SH-SY5Y (cell line): ENCODE measurements around the gene CRACDL.

Experiments used
- GATA2 ChIP-seq: IDR thresholded peaks from 2 replicates; pipeline ENCODE4 v1.6.1; 2011; ENCODE audit warnings: mild to moderate bottlenecking, low read depth, low read length
- GATA3 ChIP-seq: IDR thresholded peaks from 2 replicates; pipeline ENCODE4 v1.6.1; 2011; ENCODE audit warnings: low read depth, mild to moderate bottlenecking, low read length, moderate library complexity

DNA sequence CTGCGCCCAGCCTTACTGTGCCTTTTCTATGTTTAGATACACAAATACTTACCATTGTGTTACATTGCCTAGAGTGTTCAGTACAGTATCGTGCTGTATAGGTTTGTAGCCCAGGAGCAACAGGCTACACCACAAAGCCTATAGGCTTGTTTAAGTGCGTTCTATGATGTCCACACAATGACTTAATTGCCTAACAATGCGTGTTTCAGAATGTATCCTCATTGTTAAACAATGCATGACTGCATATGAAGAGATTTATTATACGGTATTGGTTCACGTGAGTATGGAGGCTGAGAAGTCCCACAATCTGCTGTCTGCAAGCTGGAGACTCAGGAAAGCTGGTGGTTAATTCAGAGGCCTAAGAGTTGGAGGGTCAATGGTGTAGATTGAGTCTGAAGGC is 158.9 kb downstream of the CRACDL start:
- TF ChIP-seq GATA3 (no peak), GATA2 (no peak)
